DMS114 treated with DMSO at 0.1 percent for 48 hours (cell line): ENCODE data around the gene CPLX1.

Source experiments
- DNase-seq: peaks from one replicate; lab custom pipeline; 2025; ENCODE audit not compliant: unreplicated experiment; lab: John Stamatoyannopoulos, UW

CPLX1 gene

GRCh38 chr4:825971-826330 lies at the start of gene CPLX1:
Gene CPLX1 (minus strand): TSS chr4:826129. CDS start chr4:824522, 1,607 bp downstream.
- DNase-seq = no peak

- no peak for DNase-seq
Measured at GRCh38 chr4:874971-875817, 49.3 kb upstream of the CPLX1 start.

GRCh38 chr4:874056-874455 lies 48.1 kb upstream of the CPLX1 start:
- no peak for DNase-seq

- DNase-seq = no peak
Measured at GRCh38 chr4:872241-872981, 46.5 kb upstream of the CPLX1 start.

- no peak for DNase-seq
Measured at GRCh38 chr4:871484-871883, 45.6 kb upstream of the CPLX1 start.

- no peak for DNase-seq
Measured at GRCh38 chr4:870951-871350, 45.0 kb upstream of the CPLX1 start.

- no peak for DNase-seq
Measured at GRCh38 chr4:869776-870175, 43.8 kb upstream of the CPLX1 start.

- no peak for DNase-seq
Measured at GRCh38 chr4:868421-868820, 42.5 kb upstream of the CPLX1 start.

- DNase-seq = no peak
Measured at GRCh38 chr4:867526-868250, 41.8 kb upstream of the CPLX1 start.

- DNase-seq = no peak
Measured at GRCh38 chr4:866761-867390, 40.9 kb upstream of the CPLX1 start.

GRCh38 chr4:866068-866760 lies 40.3 kb upstream of the CPLX1 start:
- DNase-seq = no peak

GRCh38 chr4:865572-865971 lies 39.6 kb upstream of the CPLX1 start:
- no peak for DNase-seq

GRCh38 chr4:865121-865465 lies 39.2 kb upstream of the CPLX1 start:
- DNase-seq = no peak

- no peak for DNase-seq
Measured at GRCh38 chr4:864456-865120, 38.7 kb upstream of the CPLX1 start.

GRCh38 chr4:860561-860960 lies 34.6 kb upstream of the CPLX1 start:
- no peak for DNase-seq

GRCh38 chr4:859496-859895 lies 33.6 kb upstream of the CPLX1 start:
- DNase-seq = no peak

- no peak for DNase-seq
Measured at GRCh38 chr4:858831-859451, 33.0 kb upstream of the CPLX1 start.

GRCh38 chr4:858041-858481 lies 32.1 kb upstream of the CPLX1 start:
- DNase-seq = no peak

GRCh38 chr4:857461-857860 lies 31.5 kb upstream of the CPLX1 start:
- no peak for DNase-seq
